ENCODE measurements around the gene SIGLEC14. TPM values are rescaled to one million over a fixed set of nuclear protein-coding genes. Genes with fewer than 3 reads are reported as not detected.

The SIGLEC14 gene
- total RNA-seq, 1 experiment from 2014 or later = not detected

DNA sequence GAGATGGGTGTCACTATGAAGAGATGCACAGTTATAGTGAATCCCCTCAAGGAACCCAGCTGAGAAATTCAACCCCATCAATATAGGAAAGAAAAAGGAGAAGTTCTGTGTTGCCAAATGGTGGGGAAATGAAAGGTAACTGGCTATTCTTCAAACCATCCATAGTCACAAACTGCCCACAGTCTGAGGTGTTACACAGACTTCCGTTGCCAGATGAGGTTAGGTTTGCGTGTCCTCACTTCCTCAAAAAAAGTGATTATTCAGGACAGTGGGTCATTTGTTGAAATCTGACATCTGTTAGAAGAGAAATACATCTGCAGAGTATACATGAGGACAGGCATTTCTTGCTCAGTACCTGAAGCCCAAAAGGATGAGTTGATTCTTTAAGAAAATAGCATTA is 25.4 kb downstream of the SIGLEC14 start:
- no peaks in the 10 kb centered on the region for H3K79me2 ChIP-seq (ENCODE audit: low read depth)
- no peak for DNase-seq
- H4K20me1 ChIP-seq (ENCODE audit: insufficient read depth) = 0 out of 2 replicates have a peak, but pooled peaks cover 3% of the 10 kb centered on the region
- no peak overlapping the region for H3K27ac ChIP-seq
- BruUV-seq (replicated peaks) = no TSS peak
- peaks cover 90% of the 10 kb centered on the region for H3K27me3 ChIP-seq (ENCODE audit: insufficient read depth, low read depth)
- peaks cover 2% of the 10 kb centered on the region for H3K9me3 ChIP-seq (ENCODE audit: insufficient read depth, low read depth)
- no peak overlapping the region for H3K4me2 ChIP-seq
- POLR2A ChIA-PET (ENCODE audit: unreplicated experiment) = no interaction called here
- intact Hi-C loops (cut with micrococcal nuclease; ENCODE audit: unreplicated experiment) = no loop called here
- no peaks in the 10 kb centered on the region for H3K36me3 ChIP-seq (ENCODE audit: low read depth)
- H3K4me3 ChIP-seq = no peak overlapping the region
- no peaks in the 10 kb centered on the region for H3F3A ChIP-seq (ENCODE audit: insufficient read depth, low read depth)
- no peaks in the 10 kb centered on the region for H3K9me2 ChIP-seq (ENCODE audit: insufficient read depth)
- H3K4me1 ChIP-seq (replicated peaks; ENCODE audit: insufficient read depth) = no peaks in the 10 kb centered on the region
- TF ChIP-seq EZH2 (IDR thresholded peaks at IDR 0.05; ENCODE audit: low read depth) = no peak
- TF ChIP-seq, protein P1, sequence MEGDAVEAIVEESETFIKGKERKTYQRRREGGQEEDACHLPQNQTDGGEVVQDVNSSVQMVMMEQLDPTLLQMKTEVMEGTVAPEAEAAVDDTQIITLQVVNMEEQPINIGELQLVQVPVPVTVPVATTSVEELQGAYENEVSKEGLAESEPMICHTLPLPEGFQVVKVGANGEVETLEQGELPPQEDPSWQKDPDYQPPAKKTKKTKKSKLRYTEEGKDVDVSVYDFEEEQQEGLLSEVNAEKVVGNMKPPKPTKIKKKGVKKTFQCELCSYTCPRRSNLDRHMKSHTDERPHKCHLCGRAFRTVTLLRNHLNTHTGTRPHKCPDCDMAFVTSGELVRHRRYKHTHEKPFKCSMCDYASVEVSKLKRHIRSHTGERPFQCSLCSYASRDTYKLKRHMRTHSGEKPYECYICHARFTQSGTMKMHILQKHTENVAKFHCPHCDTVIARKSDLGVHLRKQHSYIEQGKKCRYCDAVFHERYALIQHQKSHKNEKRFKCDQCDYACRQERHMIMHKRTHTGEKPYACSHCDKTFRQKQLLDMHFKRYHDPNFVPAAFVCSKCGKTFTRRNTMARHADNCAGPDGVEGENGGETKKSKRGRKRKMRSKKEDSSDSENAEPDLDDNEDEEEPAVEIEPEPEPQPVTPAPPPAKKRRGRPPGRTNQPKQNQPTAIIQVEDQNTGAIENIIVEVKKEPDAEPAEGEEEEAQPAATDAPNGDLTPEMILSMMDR (conservative IDR thresholded peaks at IDR 0.05) = no peak
- no peak overlapping the region for H2AFZ ChIP-seq
- CTCF ChIA-PET = no interaction called here

DNA sequence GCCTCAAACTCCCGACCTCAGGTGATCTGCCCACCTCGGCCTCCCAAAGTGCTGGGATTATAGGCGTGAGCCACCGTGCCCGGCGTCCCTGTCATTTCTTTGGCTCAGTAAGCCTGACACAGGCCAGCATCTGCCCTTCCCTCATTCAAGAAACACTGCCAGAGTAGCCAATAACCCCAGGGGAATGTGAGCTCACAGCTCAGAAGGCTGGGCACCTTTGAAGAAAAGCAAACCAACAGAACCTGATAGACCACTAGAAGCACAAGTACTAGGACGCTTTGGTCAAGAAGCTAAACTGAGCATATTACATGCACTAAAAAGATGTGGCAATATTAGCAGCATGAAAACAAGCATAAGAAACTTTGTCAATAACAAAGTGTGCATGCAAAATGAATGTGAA is 30.6 kb downstream of the SIGLEC14 start:
- no peak overlapping the region for H2AFZ ChIP-seq
- H4K20me1 ChIP-seq (ENCODE audit: insufficient read depth) = no peaks in the 10 kb centered on the region
- intact Hi-C loops (cut with micrococcal nuclease; ENCODE audit: unreplicated experiment) = no loop called here
- H3K4me2 ChIP-seq = no peak overlapping the region
- ChIA-PET POLR2A (ENCODE audit: unreplicated experiment) (no interaction called here), CTCF (no interaction called here)
- BruUV-seq (replicated peaks) = no TSS peak
- H3F3A ChIP-seq (ENCODE audit: insufficient read depth, low read depth) = no peaks in the 10 kb centered on the region
- no peaks in the 10 kb centered on the region for H3K9me3 ChIP-seq (ENCODE audit: insufficient read depth, low read depth)
- H3K27ac ChIP-seq = no peak overlapping the region
- no peaks in the 10 kb centered on the region for H3K79me2 ChIP-seq (ENCODE audit: low read depth)
- no peaks in the 10 kb centered on the region for H3K9me2 ChIP-seq (ENCODE audit: insufficient read depth)
- TF ChIP-seq, protein P1 (conservative IDR thresholded peaks at IDR 0.05) = no peak
- no peak for TF ChIP-seq EZH2 (IDR thresholded peaks at IDR 0.05; ENCODE audit: low read depth)
- H3K4me1 ChIP-seq (replicated peaks; ENCODE audit: insufficient read depth) = no peaks in the 10 kb centered on the region
- H3K27me3 ChIP-seq (ENCODE audit: insufficient read depth, low read depth) = peaks cover 87% of the 10 kb centered on the region
- H3K4me3 ChIP-seq = no peak overlapping the region
- DNase-seq = no peak
- H3K36me3 ChIP-seq (ENCODE audit: low read depth) = no peaks in the 10 kb centered on the region

DNA sequence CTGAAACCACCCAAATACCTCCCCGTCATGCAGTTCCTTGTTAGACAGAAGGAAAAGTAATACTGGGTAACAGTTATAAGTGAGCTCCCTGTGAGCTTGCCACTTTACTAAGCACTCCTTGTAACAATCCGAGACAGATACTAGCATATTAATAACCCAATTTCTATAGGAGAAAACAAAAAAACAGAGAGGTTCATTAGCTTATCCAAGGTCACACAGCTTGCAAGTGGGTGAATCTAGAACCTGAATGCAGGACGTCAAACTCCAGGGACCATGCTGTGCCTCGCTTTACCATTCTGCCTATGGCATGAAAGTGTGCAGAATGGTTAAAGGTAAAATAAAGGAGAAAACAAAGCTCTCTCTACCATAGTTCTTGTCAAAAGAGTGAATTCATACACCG is 31.8 kb downstream of the SIGLEC14 start:
- DNase-seq = no peak
- ChIA-PET CTCF (interaction anchor here (0.6 kb wide), 1 partner anchor 128 kb away, joined by 16 read pairs; no protein-coding TSS in a partner anchor), POLR2A (ENCODE audit: unreplicated experiment) (no interaction called here)
- no peak overlapping the region for H3K4me3 ChIP-seq
- H4K20me1 ChIP-seq (ENCODE audit: insufficient read depth) = no peaks in the 10 kb centered on the region
- H3K36me3 ChIP-seq (ENCODE audit: low read depth) = no peaks in the 10 kb centered on the region
- H3K4me2 ChIP-seq = no peak overlapping the region
- no peak overlapping the region for H2AFZ ChIP-seq
- no peaks in the 10 kb centered on the region for H3F3A ChIP-seq (ENCODE audit: insufficient read depth, low read depth)
- no peaks in the 10 kb centered on the region for H3K9me2 ChIP-seq (ENCODE audit: insufficient read depth)
- H3K79me2 ChIP-seq (ENCODE audit: low read depth) = no peaks in the 10 kb centered on the region
- intact Hi-C loops (cut with micrococcal nuclease; ENCODE audit: unreplicated experiment) = no loop called here
- no TSS peak for BruUV-seq (replicated peaks)
- TF ChIP-seq EZH2 (IDR thresholded peaks at IDR 0.05; ENCODE audit: low read depth) = no peak
- TF ChIP-seq, protein P1 (conservative IDR thresholded peaks at IDR 0.05) = no peak
- no peaks in the 10 kb centered on the region for H3K9me3 ChIP-seq (ENCODE audit: insufficient read depth, low read depth)
- H3K4me1 ChIP-seq (replicated peaks; ENCODE audit: insufficient read depth) = no peaks in the 10 kb centered on the region
- H3K27ac ChIP-seq = no peak overlapping the region
- H3K27me3 ChIP-seq (ENCODE audit: insufficient read depth, low read depth) = peaks cover 91% of the 10 kb centered on the region

All from PC-9 (cell line).